Activated CD4-positive, CD25-positive, alpha-beta regulatory T cell treated with anti-CD3 and anti-CD28 coated beads, Interleukin-2, amount 50 U/mL, for 16 hours (primary cell): Measurements from ENCODE around the gene TLCD3A.
"Not testable (repeated sequence)": the region's sequence is repeated elsewhere in the genome, so short reads cannot be mapped to it uniquely, and the experiment has no call there.

ENCODE experiments used
- DNase-seq: peaks from one replicate; pipeline ENCODE4 v3.0.0-alpha.2; 2020; ENCODE audit warnings: low read depth, low spot score

The TLCD3A gene

DNA sequence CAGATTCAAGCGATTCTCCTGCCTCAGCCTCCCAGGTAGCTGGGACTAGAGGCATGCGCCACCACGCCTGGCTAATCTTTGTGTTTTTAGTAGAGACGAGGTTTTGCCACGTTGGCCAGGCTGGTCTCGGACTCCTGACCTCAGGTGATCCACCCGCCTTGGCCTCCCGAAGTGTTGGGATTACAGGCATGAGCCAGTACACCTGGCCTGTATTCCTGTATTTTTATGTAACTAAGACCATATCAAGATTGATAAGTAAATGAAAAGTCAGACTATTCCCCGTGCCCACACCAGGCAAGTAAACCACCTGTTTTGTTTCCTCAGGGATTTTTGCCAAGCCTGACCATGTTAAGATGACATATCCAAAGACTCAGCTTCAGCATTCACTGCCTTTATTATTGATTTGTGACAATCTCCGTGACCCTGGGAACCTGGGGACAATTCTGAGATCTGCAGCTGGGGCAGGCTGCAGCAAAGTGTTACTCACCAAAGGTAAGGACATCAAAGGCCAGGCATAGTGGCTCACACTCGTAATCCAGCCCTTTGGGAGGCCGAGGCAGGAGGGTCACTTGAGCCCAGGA is 55.3 kb downstream of the TLCD3A start:
- no peak for DNase-seq

DNA sequence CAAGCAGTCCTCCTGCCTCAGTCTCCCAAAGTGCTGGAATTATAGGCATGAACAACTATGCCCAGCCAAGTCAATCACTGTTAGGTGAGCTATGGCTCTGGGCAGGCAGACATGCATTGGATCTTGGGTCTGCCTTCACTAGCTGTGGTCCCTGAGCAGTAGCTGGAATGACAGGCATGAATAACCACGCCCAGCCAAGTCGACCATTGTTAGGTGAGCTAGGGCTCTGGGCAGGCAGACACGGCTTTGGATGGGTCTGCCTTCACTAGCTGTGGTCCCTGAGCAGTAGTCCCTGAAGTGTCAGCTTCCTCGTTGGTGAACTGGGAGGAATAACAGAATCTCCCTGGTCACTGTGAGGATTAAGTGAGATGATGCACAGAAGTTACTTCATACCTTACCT is 56.2 kb downstream of the TLCD3A start:
- no peak for DNase-seq

DNA sequence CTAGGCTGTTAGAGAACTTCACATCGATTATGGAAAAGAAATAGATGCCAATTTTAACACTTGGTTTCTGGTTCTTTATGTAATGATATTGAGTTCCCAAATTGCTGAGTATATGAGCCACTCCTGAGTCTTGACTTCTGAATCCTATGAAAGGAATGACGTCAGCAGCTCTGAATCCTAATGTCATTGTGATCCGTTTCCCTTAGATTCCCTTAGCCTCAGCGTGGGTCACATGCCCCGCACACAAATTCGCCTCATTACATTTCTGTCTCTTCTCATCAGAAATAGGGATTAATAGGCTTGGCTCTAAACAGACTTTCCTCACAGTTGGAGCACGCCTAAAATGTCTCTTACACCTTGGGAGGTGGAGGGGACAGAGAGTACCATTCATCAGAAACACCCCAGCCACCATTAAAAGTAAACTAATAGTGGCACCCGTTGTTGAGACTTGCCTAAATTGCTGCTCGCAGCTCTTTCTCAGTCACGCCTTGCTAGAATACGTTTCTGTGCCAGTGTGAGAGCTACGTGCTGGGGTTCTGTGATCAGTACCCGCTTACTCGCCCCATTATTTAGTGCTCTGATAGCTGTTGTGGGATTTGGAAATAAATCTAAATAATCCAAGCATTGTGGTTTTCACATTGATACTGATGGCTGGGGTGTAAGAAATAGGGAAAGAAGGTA is 56.9 kb downstream of the TLCD3A start:
- no peak for DNase-seq

DNA sequence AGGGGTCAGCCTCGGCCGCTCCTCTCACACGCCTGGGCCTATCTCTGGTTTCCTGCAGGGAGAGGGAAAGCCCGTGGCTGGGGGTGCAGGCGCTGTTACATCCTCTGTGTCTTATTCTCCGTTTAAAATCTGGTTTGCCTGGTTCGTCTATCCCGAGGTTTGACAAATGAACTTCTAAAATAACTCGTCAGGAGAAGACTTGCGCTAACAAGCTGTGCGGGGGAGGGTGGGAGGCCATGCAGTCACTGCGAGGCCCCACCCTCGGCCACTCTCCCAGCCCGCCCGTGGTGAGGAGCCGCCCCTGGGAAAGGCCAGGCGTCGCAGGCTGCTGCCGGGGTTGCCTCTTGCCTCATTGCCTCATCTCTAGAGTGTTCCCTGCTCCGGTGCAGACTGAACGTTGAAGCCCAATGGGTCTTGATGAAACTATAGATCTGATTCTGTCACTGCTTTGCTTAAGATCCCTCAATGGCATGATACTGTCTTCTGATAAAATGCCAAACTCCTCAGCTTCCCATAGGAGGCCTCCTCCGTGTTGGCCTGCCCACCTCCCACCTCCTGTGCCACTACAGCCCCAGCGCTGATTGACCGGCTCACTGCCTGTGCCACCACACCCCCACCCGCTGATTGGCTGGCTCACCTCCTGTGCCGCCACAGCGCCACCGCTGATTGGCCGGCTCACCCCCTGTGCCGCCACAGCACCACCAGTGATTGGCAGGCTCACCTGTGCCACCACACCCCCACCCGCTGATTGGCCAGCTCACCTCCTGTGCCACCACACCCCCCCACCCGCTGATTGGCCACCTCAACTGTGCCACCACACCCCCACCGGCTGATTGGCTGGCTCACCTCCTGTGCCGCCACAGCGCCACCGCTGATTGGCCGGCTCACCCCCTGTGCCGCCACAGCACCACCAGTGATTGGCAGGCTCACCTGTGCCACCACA is 57.8 kb downstream of the TLCD3A start:
- not testable (repeated sequence) for DNase-seq

DNA sequence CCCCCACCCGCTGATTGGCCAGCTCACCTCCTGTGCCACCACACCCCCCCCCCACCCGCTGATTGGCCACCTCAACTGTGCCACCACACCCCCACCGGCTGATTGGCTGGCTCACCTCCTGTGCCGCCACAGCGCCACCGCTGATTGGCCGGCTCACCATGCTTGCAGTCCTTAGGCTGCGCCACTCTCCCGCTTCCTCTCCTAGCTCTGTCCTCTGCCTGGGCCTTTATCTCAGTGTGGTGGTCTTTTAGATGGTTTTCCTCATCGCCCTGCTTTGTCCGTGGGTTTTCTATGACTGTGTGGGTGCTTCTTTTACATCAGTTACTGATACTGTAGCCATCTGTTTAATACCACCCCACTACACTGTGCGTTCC is 58.5 kb downstream of the TLCD3A start:
- not testable (repeated sequence) for DNase-seq

DNA sequence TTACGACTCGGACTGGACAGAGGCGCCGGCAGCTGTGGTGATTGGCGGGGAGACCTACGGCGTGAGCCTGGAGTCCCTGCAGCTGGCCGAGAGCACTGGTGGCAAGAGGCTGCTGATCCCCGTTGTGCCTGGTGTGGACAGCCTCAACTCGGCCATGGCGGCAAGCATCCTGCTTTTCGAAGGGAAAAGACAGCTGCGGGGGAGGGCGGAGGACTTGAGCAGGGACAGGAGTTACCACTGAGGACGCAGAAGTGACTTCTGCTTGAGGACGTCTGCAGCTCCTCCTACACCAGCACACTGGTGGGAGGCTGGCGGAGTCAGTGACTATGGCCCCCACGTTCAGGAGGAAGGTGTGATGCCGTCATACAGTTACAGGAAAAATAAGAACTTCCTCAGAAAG is 59.4 kb downstream of the TLCD3A start:
- no peak for DNase-seq

DNA sequence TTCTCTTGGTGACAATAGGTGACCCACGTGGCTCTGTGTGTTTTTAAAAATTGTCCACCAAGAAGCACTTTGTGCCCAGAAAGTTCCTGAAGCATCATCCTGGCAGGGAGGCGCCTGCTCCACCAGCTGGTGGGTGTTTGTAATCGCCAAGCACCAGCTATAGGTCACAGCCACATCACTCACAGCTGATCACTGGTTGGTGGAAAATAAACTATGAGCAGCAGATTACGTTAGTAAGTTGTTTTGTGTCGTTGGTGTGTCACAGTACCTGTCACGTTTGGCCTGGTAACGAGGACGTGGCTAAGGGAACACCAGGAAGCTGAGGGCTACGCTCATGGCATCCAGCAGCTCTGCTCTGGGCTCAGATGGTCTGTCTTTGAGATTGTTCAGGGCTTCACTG is 59.9 kb downstream of the TLCD3A start:
- no peak for DNase-seq
